ENCODE measurements around the gene TLE7.

- TF ChIP-seq CTCF (IDR thresholded peaks at IDR 0.05) (no peak), POLR2AphosphoS5 (IDR thresholded peaks at IDR 0.05) (no peak), POLR2A (IDR thresholded peaks at IDR 0.05) (no peak)
These were observed 34.7 kb upstream of the TLE7 start for GRCh38 chr16:71476457-71477124.
